OCI-LY7 (cell line): ENCODE measurements around the gene RSPH1. TPM values are rescaled to one million over a fixed set of nuclear protein-coding genes. Genes with fewer than 3 reads are reported as not detected.

Source experiments
- BruUV-seq: library from RNA; stranded (reverse); fragments of 400-500 nt; replicated peaks from 2 replicates; lab custom pipeline; 2021; lab: Mats Ljungman, UMichigan
- CTCF ChIA-PET: fragments of 300-600 bp; sonication (Branson Sonifier 250); formaldehyde crosslinking; loops from one replicate; lab custom pipeline; 2022; ENCODE audit warnings: antibody characterized with exemption; ENCODE audit not compliant: unreplicated experiment; lab: Charles Lee
- POLR2A ChIA-PET: fragments of 300-600 bp; sonication (Branson Sonifier 250); formaldehyde crosslinking; loops from one replicate; lab custom pipeline; 2022; ENCODE audit warnings: antibody characterized with exemption; lab: Charles Lee
- DNase-seq: peaks from one replicate; pipeline ENCODE4 v3.0.0-alpha.2; 2015; ENCODE audit warnings: low spot score
- H2AFZ ChIP-seq: fragments of 200-600 bp; sonication (generic), shearing (Covaris generic); 2 replicates; pipeline ENCODE4 v1.6.1; 2014; ENCODE audit warnings: mild to moderate bottlenecking, antibody characterized with exemption, low read length, moderate library complexity
- H3K27ac ChIP-seq: fragments of 200-600 bp; sonication (generic); 2 replicates; pipeline ENCODE4 v1.5.1; 2014; ENCODE audit warnings: mixed run types, low read depth, mild to moderate bottlenecking, moderate library complexity, low read length, inconsistent platforms; ENCODE audit not compliant: poor library complexity, severe bottlenecking
- H3K36me3 ChIP-seq: fragments of 200-600 bp; sonication (generic); 2 replicates; pipeline ENCODE4 v1.6.1; 2014; ENCODE audit warnings: mild to moderate bottlenecking, antibody characterized with exemption, low read length, moderate library complexity, mixed read lengths; ENCODE audit not compliant: insufficient read depth
- H3K4me1 ChIP-seq: fragments of 200-600 bp; sonication (generic); 2 replicates; pipeline ENCODE4 v1.5.1; 2014; ENCODE audit warnings: mild to moderate bottlenecking, low read length; ENCODE audit not compliant: insufficient read depth, poor library complexity, severe bottlenecking
- H3K4me2 ChIP-seq: fragments of 200-600 bp; sonication (generic); 2 replicates; pipeline ENCODE4 v1.6.1; 2014; ENCODE audit warnings: mild to moderate bottlenecking, low read length
- H3K4me3 ChIP-seq: fragments of 200-600 bp; sonication (generic); 2 replicates; pipeline ENCODE4 v1.5.1; 2014; ENCODE audit warnings: mild to moderate bottlenecking, low read depth, low read length; ENCODE audit not compliant: poor library complexity, severe bottlenecking
- H3K79me2 ChIP-seq: fragments of 200-600 bp; sonication (generic); 2 replicates; pipeline ENCODE4 v1.6.1; 2016; ENCODE audit warnings: low read depth, mild to moderate bottlenecking, low read length, moderate library complexity, mixed read lengths; ENCODE audit not compliant: insufficient read depth
- H3K9me2 ChIP-seq: fragments of 200-600 bp; sonication (generic); 2 replicates; pipeline ENCODE4 v1.6.1; 2016; ENCODE audit warnings: mild to moderate bottlenecking, low read length, mixed read lengths; ENCODE audit not compliant: insufficient read depth
- H3K9me3 ChIP-seq: fragments of 200-600 bp; sonication (generic); 2 replicates; pipeline ENCODE4 v1.6.1; 2014; ENCODE audit warnings: mild to moderate bottlenecking, mixed run types, low read length, mixed read lengths
- H4K20me1 ChIP-seq: fragments of 200-600 bp; sonication (generic); 2 replicates; pipeline ENCODE4 v1.6.1; 2014; ENCODE audit warnings: mild to moderate bottlenecking, antibody characterized with exemption, low read length, moderate library complexity, mixed read lengths; ENCODE audit not compliant: insufficient read depth
- CTCF ChIP-seq: fragments of 200-600 bp; sonication (generic); conservative IDR thresholded peaks from 2 replicates; pipeline ENCODE4 v1.5.1; 2014; ENCODE audit warnings: mild to moderate bottlenecking, antibody characterized with exemption, low read length, moderate library complexity, mixed read lengths
- EZH2phosphoT487 ChIP-seq: fragments of 200-600 bp; sonication (generic); IDR thresholded peaks from 2 replicates; pipeline ENCODE4 v1.6.1; 2018; ENCODE audit warnings: low read depth, borderline replicate concordance, mild to moderate bottlenecking, mixed run types, antibody characterized with exemption, low read length, moderate library complexity, mixed read lengths
- intact Hi-C: fragments of 100-400 bp; cut with micrococcal nuclease; formaldehyde crosslinking; loops from one replicate; pipeline ENCODE4 v1.10.0; 2022; ENCODE audit not compliant: unreplicated experiment
- total RNA-seq, 2 experiments: library from RNA; depleted of rRNA in 1 of 2; stranded (reverse); fragments of >200 nt in 1 of 2; shearing (Covaris generic) in 1 of 2; gene quantifications; 2 replicates each; pipeline ENCODE4 v1.2.3, GENCODE V29; 2014 to 2022

The RSPH1 gene
- total RNA-seq, 2 experiments from 2014 or later = 1.9 to 2.5 TPM

- TF ChIP-seq CTCF (no peak), EZH2phosphoT487 (no peak)
- CTCF ChIA-PET = interaction anchor here (1.1 kb wide), 1 partner anchor 35 kb away, joined by 3 read pairs; no protein-coding TSS in a partner anchor
- no peak for DNase-seq
- Histone ChIP-seq H3K4me3 (no peak overlapping the region), H3K36me3 (no peaks in the 10 kb centered on the region; the same call in 1 of the 2 replicates), H3K27ac (no peak overlapping the region), H2AFZ (no peak overlapping the region), H3K9me2 (no peaks in the 10 kb centered on the region), H3K79me2 (no peaks in the 10 kb centered on the region), H4K20me1 (no peaks in the 10 kb centered on the region), H3K4me1 (peaks cover 21% of the 10 kb centered on the region), H3K9me3 (no peaks in the 10 kb centered on the region), H3K4me2 (no peak overlapping the region)
- BruUV-seq = no TSS peak
- POLR2A ChIA-PET = no interaction called here
- intact Hi-C loops = no loop called here
Observed at GRCh38 chr21:42491328-42491727, 4.7 kb downstream of the RSPH1 start.

- ChIA-PET CTCF (interaction anchor here (1.1 kb wide), 1 partner anchor 35 kb away, joined by 3 read pairs; no protein-coding TSS in a partner anchor), POLR2A (no interaction called here)
- Histone ChIP-seq H4K20me1 (no peaks in the 10 kb centered on the region), H3K36me3 (no peaks in the 10 kb centered on the region; the same call in 1 of the 2 replicates), H3K4me3 (no peak overlapping the region), H3K9me3 (no peaks in the 10 kb centered on the region), H3K9me2 (no peaks in the 10 kb centered on the region), H2AFZ (no peak overlapping the region), H3K4me1 (peaks cover 21% of the 10 kb centered on the region), H3K4me2 (no peak overlapping the region), H3K27ac (no peak overlapping the region), H3K79me2 (no peaks in the 10 kb centered on the region)
- TF ChIP-seq CTCF (no peak), EZH2phosphoT487 (no peak)
- intact Hi-C loops = no loop called here
- BruUV-seq = no TSS peak
- DNase-seq = no peak
Observed at GRCh38 chr21:42490720-42491119, 5.3 kb downstream of the RSPH1 start.

- no peak for TF ChIP-seq EZH2phosphoT487
- no peak for TF ChIP-seq CTCF
- POLR2A ChIA-PET = no interaction called here
- Histone ChIP-seq H4K20me1 (no peaks in the 10 kb centered on the region), H3K27ac (no peak overlapping the region), H3K36me3 (no peaks in the 10 kb centered on the region; the same call in 1 of the 2 replicates), H3K9me2 (no peaks in the 10 kb centered on the region), H3K79me2 (no peaks in the 10 kb centered on the region), H3K9me3 (no peaks in the 10 kb centered on the region), H3K4me1 (peaks cover 21% of the 10 kb centered on the region), H3K4me2 (no peak overlapping the region), H3K4me3 (no peak overlapping the region), H2AFZ (no peak overlapping the region)
- no TSS peak for BruUV-seq
- DNase-seq = no peak
- intact Hi-C loops = no loop called here
- CTCF ChIA-PET = interaction anchor here (0.5 kb wide), 1 partner anchor 699 kb away, joined by 7 read pairs; no protein-coding TSS in a partner anchor
Observed at GRCh38 chr21:42489991-42490390, 6.0 kb downstream of the RSPH1 start.
